ENCODE results near the gene TEX19.

The TEX19 gene

DNA sequence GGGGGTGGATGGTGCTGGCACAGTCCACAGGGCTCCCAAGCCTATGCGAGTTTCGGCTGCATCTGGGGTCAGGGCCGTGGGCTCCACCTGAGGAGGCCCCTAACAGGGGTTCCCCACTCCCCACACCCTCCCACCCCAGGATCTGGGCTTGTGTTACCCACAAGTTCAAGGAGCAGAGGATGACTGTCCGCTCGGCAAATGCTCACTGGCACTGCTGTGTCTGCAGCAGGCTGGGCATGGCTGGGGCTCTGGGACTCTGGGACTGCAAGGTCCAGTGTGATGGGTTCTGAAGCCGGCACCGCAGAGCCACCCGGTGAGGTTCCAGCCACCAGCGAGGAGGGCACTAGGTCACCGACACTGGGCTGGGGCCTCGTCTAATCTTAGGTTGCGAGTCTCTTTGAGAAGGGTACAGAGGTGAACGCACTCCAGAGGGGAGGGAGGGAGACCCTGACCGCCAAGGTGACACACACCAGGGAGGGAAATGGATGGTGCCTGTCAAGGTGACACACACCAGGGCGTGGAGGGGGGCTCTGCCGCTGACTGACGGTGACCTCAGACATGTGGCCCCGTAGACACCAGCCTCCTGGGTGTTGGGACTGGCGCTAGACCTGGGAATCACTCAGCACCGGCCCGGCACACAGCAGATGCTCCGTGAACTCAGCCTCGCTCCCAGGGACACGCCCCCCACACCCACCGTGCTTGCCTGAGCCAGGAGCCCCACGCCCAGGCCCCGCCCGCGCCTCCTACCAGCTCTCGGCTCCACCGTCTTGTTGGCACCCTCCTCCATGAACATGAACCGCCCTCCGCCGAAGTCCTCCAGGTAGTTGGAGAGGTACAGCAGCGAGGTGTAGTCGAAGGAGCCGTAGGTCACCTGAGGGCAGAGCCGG lies 38.6 kb downstream of the TEX19 start:
- Histone ChIP-seq H3K27ac (ENCODE audit: low read depth, low read length, poor library complexity, severe bottlenecking) (no peak overlapping the region), H3K36me3 (ENCODE audit: insufficient read depth, low read length) (peaks cover 10% of the 10 kb centered on the region; the same call in 1 of the 2 replicates), H3K4me1 (ENCODE audit: insufficient read depth, low read length, severe bottlenecking) (peaks cover 9% of the 10 kb centered on the region), H3K9me3 (ENCODE audit: low read length) (no peaks in the 10 kb centered on the region), H4K20me1 (ENCODE audit: insufficient read depth, low read length) (no peaks in the 10 kb centered on the region), H3K79me2 (ENCODE audit: insufficient read depth, low read length) (no peaks in the 10 kb centered on the region), H3K4me2 (ENCODE audit: low read length) (no peak overlapping the region), H2AFZ (ENCODE audit: low read length) (no peak overlapping the region), H3K27me3 (ENCODE audit: insufficient read depth, low read length) (no peaks in the 10 kb centered on the region), H3F3A (ENCODE audit: insufficient read depth, low read length) (no peaks in the 10 kb centered on the region), H3K9ac (ENCODE audit: low read length) (no peak overlapping the region), H3K9me2 (ENCODE audit: low read depth, low read length) (no peaks in the 10 kb centered on the region), H3K4me3 (ENCODE audit: low read depth, low read length, poor library complexity, severe bottlenecking) (no peak overlapping the region)
- TF ChIP-seq EZH2 (IDR thresholded peaks at IDR 0.05; ENCODE audit: borderline replicate concordance, low read length), result no peak
- TF ChIP-seq, protein P1, sequence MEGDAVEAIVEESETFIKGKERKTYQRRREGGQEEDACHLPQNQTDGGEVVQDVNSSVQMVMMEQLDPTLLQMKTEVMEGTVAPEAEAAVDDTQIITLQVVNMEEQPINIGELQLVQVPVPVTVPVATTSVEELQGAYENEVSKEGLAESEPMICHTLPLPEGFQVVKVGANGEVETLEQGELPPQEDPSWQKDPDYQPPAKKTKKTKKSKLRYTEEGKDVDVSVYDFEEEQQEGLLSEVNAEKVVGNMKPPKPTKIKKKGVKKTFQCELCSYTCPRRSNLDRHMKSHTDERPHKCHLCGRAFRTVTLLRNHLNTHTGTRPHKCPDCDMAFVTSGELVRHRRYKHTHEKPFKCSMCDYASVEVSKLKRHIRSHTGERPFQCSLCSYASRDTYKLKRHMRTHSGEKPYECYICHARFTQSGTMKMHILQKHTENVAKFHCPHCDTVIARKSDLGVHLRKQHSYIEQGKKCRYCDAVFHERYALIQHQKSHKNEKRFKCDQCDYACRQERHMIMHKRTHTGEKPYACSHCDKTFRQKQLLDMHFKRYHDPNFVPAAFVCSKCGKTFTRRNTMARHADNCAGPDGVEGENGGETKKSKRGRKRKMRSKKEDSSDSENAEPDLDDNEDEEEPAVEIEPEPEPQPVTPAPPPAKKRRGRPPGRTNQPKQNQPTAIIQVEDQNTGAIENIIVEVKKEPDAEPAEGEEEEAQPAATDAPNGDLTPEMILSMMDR (IDR thresholded peaks at IDR 0.05; ENCODE audit: low read length), result no peak

DNA sequence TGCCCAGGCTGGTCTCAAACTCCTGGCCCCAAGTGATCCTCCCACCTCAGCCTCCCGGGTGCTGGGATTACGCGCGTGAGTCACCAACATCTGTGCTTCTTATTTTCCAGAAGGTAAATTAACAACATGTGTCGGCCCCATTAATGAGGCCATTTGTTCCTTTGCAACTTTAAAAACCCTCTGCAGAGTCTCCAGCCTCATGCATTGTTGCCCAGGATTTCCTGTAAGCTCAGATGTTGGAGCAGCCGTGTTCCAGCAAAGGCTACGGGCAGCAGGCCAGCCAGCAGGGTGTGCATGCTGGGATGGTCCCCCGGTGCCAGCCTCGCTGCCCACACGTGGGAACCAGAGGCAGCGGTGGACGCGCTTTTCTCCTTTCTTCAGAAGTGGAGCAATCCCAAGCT lies 40.0 kb downstream of the TEX19 start:
- Histone ChIP-seq H3K9ac (ENCODE audit: low read length) (no peak overlapping the region), H3K4me1 (ENCODE audit: insufficient read depth, low read length, severe bottlenecking) (peaks cover 9% of the 10 kb centered on the region), H3K36me3 (ENCODE audit: insufficient read depth, low read length) (peaks cover 13% of the 10 kb centered on the region), H3K27me3 (ENCODE audit: insufficient read depth, low read length) (no peaks in the 10 kb centered on the region), H3K27ac (ENCODE audit: low read depth, low read length, poor library complexity, severe bottlenecking) (no peak overlapping the region), H4K20me1 (ENCODE audit: insufficient read depth, low read length) (no peaks in the 10 kb centered on the region), H2AFZ (ENCODE audit: low read length) (no peak overlapping the region), H3K4me2 (ENCODE audit: low read length) (no peak overlapping the region), H3K9me3 (ENCODE audit: low read length) (no peaks in the 10 kb centered on the region), H3K79me2 (ENCODE audit: insufficient read depth, low read length) (no peaks in the 10 kb centered on the region), H3F3A (ENCODE audit: insufficient read depth, low read length) (no peaks in the 10 kb centered on the region), H3K9me2 (ENCODE audit: low read depth, low read length) (no peaks in the 10 kb centered on the region), H3K4me3 (ENCODE audit: low read depth, low read length, poor library complexity, severe bottlenecking) (no peak overlapping the region)
- no peak for TF ChIP-seq EZH2 (IDR thresholded peaks at IDR 0.05; ENCODE audit: borderline replicate concordance, low read length)
- TF ChIP-seq, protein P1 (IDR thresholded peaks at IDR 0.05; ENCODE audit: low read length), result no peak

DNA sequence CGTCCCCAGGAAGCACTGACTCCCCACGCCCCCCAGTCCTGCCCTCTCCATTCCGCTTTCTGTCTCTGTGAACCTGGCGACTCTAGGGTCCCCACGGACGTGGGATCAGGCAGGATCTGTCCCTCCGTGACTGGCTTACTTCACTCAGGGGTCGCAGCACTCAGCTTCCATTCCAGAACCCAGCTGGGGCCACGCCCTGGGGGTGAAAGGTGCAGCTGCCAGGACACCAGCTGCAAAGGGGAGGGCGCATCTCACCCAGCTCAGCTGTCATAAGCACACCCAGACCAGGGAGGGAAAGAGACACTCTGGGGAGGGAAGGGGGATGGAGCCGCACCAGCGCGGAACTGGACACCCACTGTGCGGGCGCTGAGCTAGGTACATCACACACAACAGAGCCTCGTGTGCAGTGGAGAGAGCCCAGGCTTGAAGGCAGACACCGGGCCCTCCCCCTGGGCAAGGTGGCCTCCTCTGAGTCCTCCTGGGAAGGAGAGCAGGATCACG lies 40.6 kb downstream of the TEX19 start:
- Histone ChIP-seq H3K9me2 (ENCODE audit: low read depth, low read length) (no peaks in the 10 kb centered on the region), H3F3A (ENCODE audit: insufficient read depth, low read length) (no peaks in the 10 kb centered on the region), H4K20me1 (ENCODE audit: insufficient read depth, low read length) (no peaks in the 10 kb centered on the region), H3K4me1 (ENCODE audit: insufficient read depth, low read length, severe bottlenecking) (peaks cover 9% of the 10 kb centered on the region), H3K9me3 (ENCODE audit: low read length) (no peaks in the 10 kb centered on the region), H3K4me2 (ENCODE audit: low read length) (no peak overlapping the region), H3K27me3 (ENCODE audit: insufficient read depth, low read length) (no peaks in the 10 kb centered on the region), H3K36me3 (ENCODE audit: insufficient read depth, low read length) (peaks cover 13% of the 10 kb centered on the region), H3K79me2 (ENCODE audit: insufficient read depth, low read length) (no peaks in the 10 kb centered on the region), H2AFZ (ENCODE audit: low read length) (no peak overlapping the region), H3K27ac (ENCODE audit: low read depth, low read length, poor library complexity, severe bottlenecking) (no peak overlapping the region), H3K9ac (ENCODE audit: low read length) (no peak overlapping the region), H3K4me3 (ENCODE audit: low read depth, low read length, poor library complexity, severe bottlenecking) (no peak overlapping the region)
- TF ChIP-seq EZH2 (IDR thresholded peaks at IDR 0.05; ENCODE audit: borderline replicate concordance, low read length), result no peak
- TF ChIP-seq, protein P1 (IDR thresholded peaks at IDR 0.05; ENCODE audit: low read length), result no peak

Data from OCI-LY1 (cell line).